Measurements from ENCODE around the gene PHKG1. TPM values are rescaled to one million over a fixed set of nuclear protein-coding genes. Genes with fewer than 3 reads are reported as not detected.
A peak's percentile ranks its signal among the peaks of the same experiment; 100 is the strongest.
"Not testable (repeated sequence)": the region's sequence is repeated elsewhere in the genome, so short reads cannot be mapped to it uniquely, and the experiment has no call there.

PHKG1 gene
- total RNA-seq, 4 donors from 2014 or later, result 0.78 to 3.7 (median 1.2) TPM

- TF ChIP-seq CTCF (IDR thresholded peaks at IDR 0.05) (no peak), POLR2A (IDR thresholded peaks at IDR 0.05) (no peak)
- DNase-seq (ENCODE audit: low spot score in 2 of 2), result no peak
- WGBS, 2 donors, result 52% methylated on average over 13 of the region's 13 CpGs
- intact Hi-C loops (cut with DNase I; ENCODE audit: low total_unique reads), result no loop called here
- H3K4me3 ChIP-seq (ENCODE audit: low read depth, poor library complexity, severe bottlenecking), result no peak overlapping the region
Observed at GRCh38 chr7:56083150-56083785, 9.5 kb downstream of the PHKG1 start.

- intact Hi-C loops (cut with DNase I; ENCODE audit: low total_unique reads), result no loop called here
- DNase-seq (ENCODE audit: low spot score in 2 of 2), result no peak
- H3K4me3 ChIP-seq (ENCODE audit: low read depth, poor library complexity, severe bottlenecking), result no peak overlapping the region
- TF ChIP-seq CTCF (IDR thresholded peaks at IDR 0.05) (no peak), POLR2A (IDR thresholded peaks at IDR 0.05) (no peak)
- 91 to 92% methylated on average over 29 of the region's 29 CpGs for WGBS, 2 donors
Observed at GRCh38 chr7:56081626-56082340, 11.0 kb downstream of the PHKG1 start.

- intact Hi-C loops (cut with DNase I; ENCODE audit: low total_unique reads); DNase-seq (ENCODE audit: low spot score in 2 of 2); H3K4me3 ChIP-seq (ENCODE audit: low read depth, poor library complexity, severe bottlenecking): not testable (repeated sequence)
- WGBS, 2 donors, result 92 to 94% methylated on average over 26 to 28 of the region's 28 CpGs
Observed at GRCh38 chr7:56080726-56081435, 11.9 kb downstream of the PHKG1 start.

GRCh38 chr7:56079450-56080185, 13.1 kb downstream of the PHKG1 start:
- DNase-seq (ENCODE audit: low spot score in 2 of 2), result peak; percentile 54 to 94
- no peak overlapping the region for H3K4me3 ChIP-seq (ENCODE audit: low read depth, poor library complexity, severe bottlenecking)

GRCh38 chr7:56078196-56078595, 14.6 kb downstream of the PHKG1 start:
- WGBS, 2 donors, result 92 to 94% methylated on average over 7 to 15 of the region's 16 CpGs
- intact Hi-C loops (cut with DNase I; ENCODE audit: low total_unique reads), result loop anchor here (10.0 kb wide), 3 partner anchors 73 to 433 kb away; partner anchors contain the start of gene ZNF713
- no peak for DNase-seq (ENCODE audit: low spot score in 2 of 2)

More at GRCh38 chr7:56079450-56080185, 13.1 kb downstream of the PHKG1 start:
- TF ChIP-seq CTCF (IDR thresholded peaks at IDR 0.05) (peak in 1 of 3 donors; percentile 63), POLR2A (IDR thresholded peaks at IDR 0.05) (no peak)
- whole genome bisulfite sequencing, 2 donors, result 27 to 30% methylated on average over 12 of the region's 12 CpGs
- intact Hi-C loops (cut with DNase I; ENCODE audit: low total_unique reads), result loop anchor here (10.0 kb wide), 3 partner anchors 75 to 435 kb away; partner anchors contain the start of gene ZNF713

More at GRCh38 chr7:56078196-56078595, 14.6 kb downstream of the PHKG1 start:
- no peak for TF ChIP-seq CTCF (IDR thresholded peaks at IDR 0.05)
- no peak overlapping the region for H3K4me3 ChIP-seq (ENCODE audit: low read depth, poor library complexity, severe bottlenecking)
